GM19372 (cell line): ENCODE measurements around the gene PRUNE1.

ENCODE experiments used
- ATAC-seq: cut with Tn5 transposase; IDR thresholded peaks from one replicate; pipeline ENCODE4 v1.9.1; 2021; ENCODE audit warnings: mild to moderate bottlenecking, low read depth, moderate library complexity; ENCODE audit not compliant: unreplicated experiment

The PRUNE1 gene

DNA sequence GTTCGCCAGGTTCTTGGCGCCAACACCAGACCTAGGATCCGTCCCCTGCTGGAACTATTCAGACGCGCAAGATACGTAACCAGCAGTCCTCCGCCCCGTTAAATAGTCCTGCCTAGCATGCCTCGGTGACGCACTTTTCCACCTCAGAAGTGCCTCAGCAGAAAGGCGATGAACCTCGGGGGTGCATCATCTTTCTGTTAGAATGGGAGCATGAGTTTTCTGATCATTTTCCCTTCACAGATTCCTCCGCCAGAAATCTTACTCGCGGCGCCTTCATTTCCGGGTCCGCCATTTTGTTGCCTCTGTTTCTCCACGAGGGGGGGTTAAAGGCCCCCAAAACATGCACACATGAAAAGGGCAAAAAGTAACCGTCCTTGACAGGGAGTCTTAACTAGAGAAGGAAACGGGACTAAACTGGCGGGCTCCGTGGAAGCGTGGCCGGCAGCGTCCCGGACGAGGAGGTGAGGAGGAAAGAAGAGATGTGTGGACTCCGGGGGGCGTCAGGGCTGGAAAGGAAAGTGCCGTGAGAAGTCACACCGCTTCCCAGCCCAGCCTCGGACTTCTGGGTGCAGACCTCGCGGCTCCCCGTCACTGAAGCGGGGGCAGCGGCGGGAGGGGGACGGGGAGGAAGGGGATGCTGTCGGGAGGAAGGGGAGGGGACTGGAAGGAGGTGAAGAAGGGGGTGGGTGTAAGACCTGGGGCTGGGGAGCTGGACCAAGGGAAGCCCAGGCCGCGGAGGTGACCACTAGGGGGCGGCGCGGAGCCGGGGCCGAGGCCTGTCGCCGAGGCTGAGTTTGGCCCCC, 62.4 kb downstream of the PRUNE1 start, which contains the start of gene GABPB2:
TSS of gene GABPB2 (plus strand) at position 288 of the 803 bp plus-strand sequence. CDS start 17,429 bp downstream, outside the sequence.
- peak; percentile 73 for ATAC-seq

DNA sequence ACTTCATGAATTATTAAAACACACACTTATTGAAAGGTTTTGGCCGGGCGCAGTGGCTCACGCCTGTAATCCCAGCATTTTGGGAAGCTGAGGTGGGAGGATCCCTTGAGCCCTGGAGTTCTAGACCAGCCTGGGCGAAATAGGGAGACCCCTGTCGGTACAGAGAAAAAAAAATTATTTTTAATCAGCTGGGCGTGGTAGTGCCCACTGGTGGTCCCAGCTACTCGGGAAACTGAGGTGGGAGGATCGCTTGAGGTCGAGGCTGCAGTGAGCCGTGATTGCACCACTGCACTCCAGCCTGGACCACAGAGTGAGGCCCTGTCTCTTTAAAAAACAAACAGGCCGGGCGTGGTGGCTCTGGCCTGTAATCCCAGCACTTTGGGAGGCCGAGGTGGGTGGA, 64.0 kb downstream of the PRUNE1 start:
- ATAC-seq: no peak
